Urothelium cell line (cell line): ENCODE data around the gene NONO.
"Not testable (repeated sequence)": the region's sequence is repeated elsewhere in the genome, so short reads cannot be mapped to it uniquely, and the experiment has no call there.

Experiments
- DNase-seq: peaks from one replicate; pipeline ENCODE4 v3.0.0; 2011; ENCODE audit warnings: low spot score, mixed read lengths
- FAIRE-seq: peaks from 2 replicates; lab custom pipeline; 2011; peaks lifted over from hg19 to GRCh38; lab: Jason Lieb, UNC

NONO gene, protein sequence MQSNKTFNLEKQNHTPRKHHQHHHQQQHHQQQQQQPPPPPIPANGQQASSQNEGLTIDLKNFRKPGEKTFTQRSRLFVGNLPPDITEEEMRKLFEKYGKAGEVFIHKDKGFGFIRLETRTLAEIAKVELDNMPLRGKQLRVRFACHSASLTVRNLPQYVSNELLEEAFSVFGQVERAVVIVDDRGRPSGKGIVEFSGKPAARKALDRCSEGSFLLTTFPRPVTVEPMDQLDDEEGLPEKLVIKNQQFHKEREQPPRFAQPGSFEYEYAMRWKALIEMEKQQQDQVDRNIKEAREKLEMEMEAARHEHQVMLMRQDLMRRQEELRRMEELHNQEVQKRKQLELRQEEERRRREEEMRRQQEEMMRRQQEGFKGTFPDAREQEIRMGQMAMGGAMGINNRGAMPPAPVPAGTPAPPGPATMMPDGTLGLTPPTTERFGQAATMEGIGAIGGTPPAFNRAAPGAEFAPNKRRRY

GRCh38 chrX:71283403-71284143, at the start of gene NONO:
Gene NONO (plus strand): TSS chrX:71283635. CDS start chrX:71290638, 7,003 bp downstream.
- DNase-seq (peak; percentile 94), FAIRE-seq (no peak)

- FAIRE-seq (no peak), DNase-seq (no peak)
These were observed 48.0 kb upstream of the NONO start for GRCh38 chrX:71235482-71235881.

DNA sequence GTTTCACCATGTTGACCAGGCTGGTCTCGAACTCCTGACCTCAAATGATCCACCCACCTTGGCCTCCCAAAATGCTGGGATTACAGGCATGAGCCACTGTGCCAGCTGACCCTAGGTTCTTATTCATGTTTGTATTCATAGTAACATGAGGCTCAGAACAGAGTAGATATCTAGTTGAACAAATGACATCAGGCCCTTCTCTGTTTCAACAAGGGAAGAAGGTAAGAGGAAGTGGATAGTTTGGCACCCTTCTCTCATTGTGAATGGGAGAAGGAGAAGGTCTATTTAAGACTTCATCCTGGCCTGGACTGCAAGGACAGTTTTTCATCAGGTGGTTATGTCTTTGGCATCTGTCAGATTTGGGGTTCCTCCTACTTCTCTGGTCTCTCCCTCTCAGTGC, 46.6 kb upstream of the NONO start:
- FAIRE-seq, result no peak

DNA sequence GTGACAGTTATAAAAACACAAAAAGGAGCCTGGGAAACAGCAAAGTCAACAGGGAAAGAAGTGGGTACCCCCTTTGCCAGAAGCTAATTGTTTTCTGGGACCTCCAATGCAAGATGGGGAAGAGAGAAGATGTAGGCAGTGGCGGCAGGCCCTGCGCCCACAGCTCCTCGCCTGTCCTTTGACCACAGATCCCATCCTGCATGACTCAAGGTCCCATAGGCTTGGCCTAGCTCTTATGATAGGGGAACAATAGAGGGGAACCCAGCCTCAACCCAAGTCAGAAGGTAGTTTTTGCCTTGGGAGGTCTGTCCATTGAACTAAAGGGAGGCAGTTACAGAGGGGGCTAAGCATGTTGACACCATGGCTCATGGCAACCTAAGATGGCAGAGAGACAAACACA, 43.7 kb upstream of the NONO start:
- DNase-seq, result no peak
- no peak for FAIRE-seq

More for the DNA sequence above, 46.6 kb upstream of the NONO start:
- no peak for DNase-seq

GRCh38 chrX:71241301-71241700, 42.1 kb upstream of the NONO start:
- DNase-seq (no peak), FAIRE-seq (no peak)

DNA sequence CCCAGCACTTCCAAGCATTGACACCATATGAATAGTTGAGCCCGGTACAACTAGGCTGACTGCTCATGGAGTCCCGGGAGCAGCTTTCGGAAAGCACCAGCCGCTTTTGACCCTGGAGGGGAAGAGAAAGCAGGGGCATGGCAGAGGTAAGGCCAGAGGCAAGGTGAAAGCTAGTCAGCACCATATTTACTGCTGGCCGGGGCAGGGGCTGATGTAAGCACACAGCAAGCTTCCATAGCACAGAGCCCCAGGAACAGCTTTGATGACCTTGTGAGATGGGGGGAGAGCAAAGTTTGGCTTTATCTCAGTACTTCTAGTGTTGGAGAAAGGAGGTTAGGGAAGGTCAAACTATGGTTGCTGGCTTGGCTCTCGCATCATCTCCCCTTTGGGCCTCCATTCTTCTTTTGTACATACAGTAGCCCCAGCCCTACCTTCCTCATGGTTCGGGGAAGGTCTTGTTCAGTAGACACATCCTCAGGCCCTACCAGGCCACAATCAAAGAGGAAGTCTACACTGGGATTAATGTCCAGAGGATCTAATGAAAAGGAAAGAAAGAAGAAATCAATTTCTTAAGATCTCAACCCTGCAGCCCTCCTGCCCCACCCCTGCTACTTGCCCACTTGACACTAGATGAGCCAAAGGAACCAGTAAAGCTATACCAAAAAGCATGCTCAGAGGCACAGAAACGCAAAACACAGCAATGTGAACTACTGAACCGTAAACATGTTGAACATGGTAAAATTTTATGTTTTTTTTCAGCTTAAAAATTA, 38.9 kb upstream of the NONO start:
- DNase-seq, result no peak
- no peak for FAIRE-seq

DNA sequence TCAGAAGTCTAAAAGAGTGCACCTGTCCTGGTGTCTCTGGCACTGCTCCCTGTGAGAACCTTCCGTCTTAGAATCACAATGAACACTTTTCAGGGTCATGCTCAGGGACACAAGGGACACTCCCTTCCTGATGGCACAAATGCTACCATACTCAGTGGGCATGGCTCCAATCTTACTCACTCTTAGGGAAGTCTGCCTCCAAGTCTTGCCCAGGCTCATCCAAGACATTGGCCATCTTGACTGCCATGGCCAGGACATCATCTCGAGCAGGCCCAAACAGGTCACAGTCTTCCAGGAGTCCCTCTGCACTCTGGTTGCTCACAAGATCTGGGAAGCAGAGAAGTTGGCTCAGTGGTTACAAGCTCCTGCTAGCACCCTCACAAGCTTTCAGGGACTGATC, 38.3 kb upstream of the NONO start:
- FAIRE-seq (no peak), DNase-seq (no peak)

DNA sequence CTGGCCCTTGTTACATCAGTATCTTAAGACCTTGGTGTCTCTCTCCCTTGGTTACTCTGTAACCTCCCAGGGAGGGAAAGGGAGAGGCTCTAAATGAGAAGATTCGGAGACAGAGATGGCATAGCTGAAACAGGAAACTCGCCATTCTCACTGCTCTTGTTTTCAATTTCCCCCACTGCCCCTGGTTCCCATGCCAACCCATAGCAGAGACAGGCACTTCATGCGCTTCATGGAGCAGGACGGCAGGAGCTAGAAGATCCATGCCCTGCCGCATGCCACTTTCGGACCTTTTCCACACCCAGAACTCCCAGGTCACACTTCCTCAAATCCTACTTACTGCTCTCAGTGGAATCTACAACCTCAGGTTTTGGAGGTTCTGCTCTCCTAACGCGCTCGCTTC, 32.6 kb upstream of the NONO start:
- no peak for DNase-seq
- no peak for FAIRE-seq

DNA sequence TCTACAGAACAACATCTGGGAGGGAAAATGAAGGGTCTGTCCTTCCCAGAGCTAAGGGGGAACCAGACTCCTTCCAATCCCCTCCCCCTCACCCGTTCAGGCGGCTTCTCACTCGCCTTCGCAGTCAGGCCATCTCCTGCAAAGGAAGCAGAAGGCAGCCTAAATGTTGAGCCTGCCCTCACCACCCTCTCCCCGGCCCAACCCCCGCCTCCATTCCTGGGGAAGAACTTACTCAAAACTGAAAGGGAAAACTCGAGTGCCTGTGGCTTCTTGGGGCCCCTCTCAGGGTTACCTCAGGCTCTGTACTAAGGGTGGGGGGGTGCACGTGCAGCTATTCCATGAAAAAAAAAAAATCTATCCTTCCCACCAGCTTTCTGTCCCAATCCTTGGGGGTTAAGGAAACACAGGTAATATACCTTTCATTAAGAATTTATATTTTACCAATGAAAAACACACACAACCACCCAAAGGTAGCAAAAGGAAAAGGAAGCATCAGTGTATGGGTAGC, 31.9 kb upstream of the NONO start:
- FAIRE-seq (no peak), DNase-seq (no peak)

DNA sequence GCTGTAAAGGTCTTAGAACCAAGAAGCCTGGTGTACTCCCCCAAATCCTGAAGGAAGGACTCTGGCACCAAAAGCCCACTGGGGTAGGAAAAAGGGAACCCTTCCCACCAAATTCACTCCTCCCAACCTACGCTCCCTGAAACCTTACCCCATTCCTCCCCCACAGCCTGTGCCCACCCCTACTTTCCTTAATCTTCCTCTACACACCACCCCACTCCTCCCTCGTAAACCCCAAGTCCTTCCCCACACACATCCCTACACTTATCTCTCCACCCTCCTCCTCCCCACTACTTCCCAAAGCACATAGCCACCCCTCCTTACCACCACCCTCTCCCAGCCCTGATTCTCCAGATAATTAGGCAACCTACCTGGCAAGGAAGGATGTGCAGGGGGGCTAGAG, 31.2 kb upstream of the NONO start:
- FAIRE-seq (no peak), DNase-seq (no peak)

DNA sequence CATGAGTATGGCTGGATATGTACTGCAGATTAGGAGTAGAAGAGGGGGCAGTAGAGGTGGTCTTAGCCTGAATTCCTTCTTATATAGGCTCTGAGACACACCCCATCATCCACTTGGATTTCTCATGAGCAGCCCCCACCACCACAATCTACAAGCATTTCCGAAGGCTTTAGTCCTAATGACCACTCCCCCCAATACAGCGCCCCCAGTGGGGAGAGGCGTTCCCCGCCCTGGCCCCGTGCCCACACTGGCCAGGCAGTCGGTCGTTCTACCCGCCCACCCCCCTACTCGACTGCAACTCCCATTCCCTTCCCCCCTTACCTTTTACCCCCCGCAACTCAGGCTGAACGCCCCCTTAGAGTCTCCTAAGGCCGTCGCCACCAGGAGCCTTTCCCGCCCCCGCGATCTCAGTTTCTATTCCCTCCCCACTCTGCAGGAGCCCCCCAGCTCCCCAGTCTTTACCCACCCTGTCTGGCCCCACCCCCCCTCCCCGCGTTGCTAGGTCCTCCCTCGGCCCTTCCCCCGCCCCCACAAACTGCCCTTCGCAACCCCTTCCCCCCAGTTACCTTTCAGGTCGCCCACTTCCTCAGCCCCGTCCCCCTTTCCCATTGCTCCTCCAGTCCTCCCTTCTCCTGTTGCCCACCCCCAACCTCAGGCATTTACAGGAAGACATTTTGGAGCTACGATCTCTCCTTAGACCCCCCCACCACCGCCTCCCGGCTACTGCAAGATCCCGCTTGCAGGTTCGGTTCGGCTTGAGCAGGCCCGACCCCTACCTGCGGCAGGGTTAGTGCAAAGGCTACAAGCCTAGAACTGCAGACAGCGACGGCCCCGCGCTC, 30.0 kb upstream of the NONO start:
- FAIRE-seq, result no peak

DNA sequence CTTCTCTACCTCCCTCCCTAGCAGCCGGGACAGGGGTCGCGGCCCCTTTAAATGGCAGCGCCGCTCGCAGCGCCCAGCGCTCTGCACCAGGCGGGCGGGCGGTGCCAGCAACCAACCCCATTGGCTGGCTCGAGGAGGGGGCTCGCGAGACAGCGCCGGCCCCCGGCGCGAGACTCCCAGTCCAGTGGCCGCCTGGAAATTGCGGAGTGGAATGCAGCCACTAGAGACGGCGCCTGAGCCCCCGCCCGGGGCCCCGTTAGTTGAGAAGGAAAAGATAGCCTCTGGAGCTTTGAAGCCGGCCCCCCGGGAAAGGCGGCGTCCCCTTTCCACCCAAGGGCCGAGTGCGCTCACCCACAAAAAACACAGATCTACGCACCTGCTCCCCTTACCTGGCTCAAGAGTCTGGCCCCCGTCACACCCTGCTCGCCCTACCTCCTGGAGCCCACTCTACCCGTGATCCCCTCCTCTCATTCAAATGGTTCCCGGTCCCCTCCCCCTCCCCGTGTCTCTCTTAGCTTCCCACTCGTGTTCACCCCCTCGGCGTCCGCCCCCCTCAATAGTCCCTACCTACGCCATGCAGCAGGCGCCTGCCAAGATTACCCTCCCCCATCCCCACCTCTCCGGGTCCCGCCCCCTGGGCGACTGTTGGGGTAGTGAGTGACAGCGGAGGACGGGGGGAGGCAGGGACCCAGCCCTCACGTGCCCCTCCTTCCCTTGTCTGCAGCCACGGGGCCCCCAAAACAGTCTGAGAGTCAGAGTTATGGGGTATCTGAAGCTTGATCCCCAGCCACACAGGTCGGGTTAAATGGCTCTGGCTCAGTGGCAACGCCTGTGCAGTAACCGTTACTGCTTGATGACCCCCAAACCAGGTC, 29.1 kb upstream of the NONO start, which contains the start of gene ZMYM3:
Gene ZMYM3 (minus strand): TSS at position 49 of the 872 bp plus-strand sequence. CDS start 885 bp downstream, outside the sequence.
- no peak for FAIRE-seq

More for the DNA sequence above, 30.0 kb upstream of the NONO start:
- DNase-seq, result peak; percentile 68

DNA sequence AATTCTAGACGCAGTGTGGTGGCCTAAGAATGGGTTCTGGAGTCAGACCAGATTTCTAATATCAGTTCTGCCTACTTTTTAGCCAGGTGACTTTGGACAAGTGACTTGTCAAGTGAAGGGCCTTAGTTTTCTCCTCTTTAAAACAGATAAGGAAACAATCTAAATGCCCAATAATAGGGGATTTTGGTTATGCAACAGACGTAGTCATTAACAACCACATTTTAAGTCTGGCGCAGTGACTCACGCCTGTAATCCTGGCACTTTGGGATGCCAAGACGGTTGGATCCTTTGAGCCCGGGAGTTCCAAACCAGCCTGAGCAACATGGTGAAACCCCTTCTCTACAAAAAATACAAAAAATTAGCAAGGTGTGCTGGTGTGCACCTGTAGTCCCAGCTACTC, 27.4 kb upstream of the NONO start:
- no peak for FAIRE-seq
- no peak for DNase-seq

More for the DNA sequence above, 29.1 kb upstream of the NONO start, which contains the start of gene ZMYM3:
- peak; percentile 95 for DNase-seq

- FAIRE-seq, result no peak
These were observed 26.6 kb upstream of the NONO start for GRCh38 chrX:71256856-71257255.

GRCh38 chrX:71268624-71269023, 14.8 kb upstream of the NONO start:
- not testable (repeated sequence) for FAIRE-seq, DNase-seq

More at GRCh38 chrX:71256856-71257255, 26.6 kb upstream of the NONO start:
- DNase-seq, result no peak

DNA sequence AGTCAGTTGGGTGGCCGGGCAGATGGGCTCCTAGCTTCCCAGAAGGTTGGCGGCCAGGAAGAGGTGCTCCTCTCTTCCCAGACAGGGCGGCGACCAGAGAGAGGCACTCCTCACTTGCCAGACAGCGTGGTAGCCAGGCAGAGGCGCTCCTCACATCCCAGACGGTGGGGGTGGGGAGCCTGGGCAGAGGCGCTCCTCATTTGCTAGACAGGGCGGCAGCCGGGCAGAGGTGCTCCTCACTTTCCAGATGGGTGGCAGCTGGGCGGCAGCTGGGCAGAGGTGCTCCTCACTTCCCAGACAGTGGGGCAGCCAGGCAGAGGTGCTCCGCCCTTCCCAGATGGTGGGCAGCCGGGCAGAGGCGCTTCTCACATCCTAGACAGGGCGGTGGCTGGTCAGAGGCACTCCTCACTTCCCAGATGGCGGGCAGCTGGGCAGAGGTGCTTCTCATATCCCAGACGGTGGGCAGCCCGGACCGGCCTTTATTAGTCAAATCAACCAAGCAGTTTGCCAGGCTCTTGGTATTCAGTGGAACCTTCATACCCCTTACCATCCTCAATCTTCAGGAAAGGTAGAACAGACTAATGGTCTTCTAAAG, 13.5 kb upstream of the NONO start:
- DNase-seq, result no peak
- no peak for FAIRE-seq

DNA sequence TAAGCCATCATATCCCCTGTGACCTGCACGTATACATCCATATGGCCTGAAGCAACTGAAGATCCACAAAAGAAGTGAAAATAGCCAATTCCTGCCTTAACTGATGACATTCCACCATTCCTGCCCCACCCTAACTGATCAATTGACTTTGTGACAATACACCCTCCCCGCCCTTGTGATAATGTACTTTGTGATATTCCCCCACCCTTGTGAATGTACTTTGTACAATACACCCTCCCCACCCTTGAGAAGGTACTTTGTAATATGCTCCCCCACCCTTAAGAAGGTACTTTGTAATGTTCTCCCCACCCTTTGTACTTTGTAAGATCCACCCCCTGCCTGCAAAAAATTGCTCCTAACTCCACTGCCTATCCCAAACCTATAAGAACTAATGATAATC, 11.1 kb upstream of the NONO start:
- not testable (repeated sequence) for DNase-seq, FAIRE-seq

DNA sequence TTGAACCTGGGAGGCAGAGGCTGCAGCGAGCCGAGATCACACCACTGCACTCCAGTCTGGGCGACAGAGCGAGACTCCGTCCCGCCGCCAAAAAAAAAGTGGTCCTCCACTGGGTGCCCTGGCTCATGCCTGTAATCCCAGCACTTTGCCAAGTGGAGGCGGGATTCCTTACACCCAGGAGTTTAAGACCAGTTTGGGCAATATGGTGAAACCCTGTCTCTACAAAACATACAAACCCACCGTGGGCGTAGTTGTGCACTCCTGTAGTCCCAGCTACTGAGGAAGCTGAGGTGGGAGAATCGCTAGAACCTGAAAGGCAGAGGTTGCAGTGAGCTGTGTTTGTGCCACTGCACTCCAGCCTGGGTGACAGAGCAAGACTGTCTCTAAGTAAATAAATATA, 2.1 kb upstream of the NONO start:
- FAIRE-seq, result not testable (repeated sequence)

More for the DNA sequence above, 2.1 kb upstream of the NONO start:
- DNase-seq, result not testable (repeated sequence)
